GM19452 (cell line): Measurements from ENCODE around the gene DPY19L2.
"Not testable (repeated sequence)": the region's sequence is repeated elsewhere in the genome, so short reads cannot be mapped to it uniquely, and the experiment has no call there.

Source experiments
- ATAC-seq: cut with Tn5 transposase; IDR thresholded peaks from one replicate; pipeline ENCODE4 v1.9.1; 2021; ENCODE audit not compliant: unreplicated experiment

The DPY19L2 gene

GRCh38 chr12:63668800-63669365 lies 590 bp upstream of the DPY19L2 start:
- peak; percentile 57 for ATAC-seq

- not testable (repeated sequence) for ATAC-seq
Measured at GRCh38 chr12:63663005-63663404, 5.3 kb downstream of the DPY19L2 start.

- ATAC-seq: not testable (repeated sequence)
Measured at GRCh38 chr12:63658501-63658900, 9.8 kb downstream of the DPY19L2 start.

GRCh38 chr12:63656407-63656806 lies 11.9 kb downstream of the DPY19L2 start:
- not testable (repeated sequence) for ATAC-seq

GRCh38 chr12:63655543-63656257 lies 12.6 kb downstream of the DPY19L2 start:
- ATAC-seq: not testable (repeated sequence)

- ATAC-seq: not testable (repeated sequence)
Measured at GRCh38 chr12:63654481-63654880, 13.8 kb downstream of the DPY19L2 start.

GRCh38 chr12:63649517-63649916 lies 18.8 kb downstream of the DPY19L2 start:
- not testable (repeated sequence) for ATAC-seq

- not testable (repeated sequence) for ATAC-seq
Measured at GRCh38 chr12:63643381-63644140, 24.7 kb downstream of the DPY19L2 start.

- ATAC-seq: not testable (repeated sequence)
Measured at GRCh38 chr12:63624258-63624657, 44.0 kb downstream of the DPY19L2 start.

- ATAC-seq: not testable (repeated sequence)
Measured at GRCh38 chr12:63615544-63615943, 52.7 kb downstream of the DPY19L2 start.

GRCh38 chr12:63611285-63611684 lies 57.0 kb downstream of the DPY19L2 start:
- not testable (repeated sequence) for ATAC-seq

- ATAC-seq: not testable (repeated sequence)
Measured at GRCh38 chr12:63609281-63609680, 59.0 kb downstream of the DPY19L2 start.

- not testable (repeated sequence) for ATAC-seq
Measured at GRCh38 chr12:63604985-63605384, 63.3 kb downstream of the DPY19L2 start.

- not testable (repeated sequence) for ATAC-seq
Measured at GRCh38 chr12:63594828-63595227, 73.5 kb downstream of the DPY19L2 start.

- not testable (repeated sequence) for ATAC-seq
Measured at GRCh38 chr12:63584426-63584825, 83.9 kb downstream of the DPY19L2 start.

- ATAC-seq: not testable (repeated sequence)
Measured at GRCh38 chr12:63583289-63583688, 85.0 kb downstream of the DPY19L2 start.

- not testable (repeated sequence) for ATAC-seq
Measured at GRCh38 chr12:63577631-63578030, 90.7 kb downstream of the DPY19L2 start.

GRCh38 chr12:63572038-63572437 lies 96.3 kb downstream of the DPY19L2 start:
- ATAC-seq: not testable (repeated sequence)

- not testable (repeated sequence) for ATAC-seq
Measured at GRCh38 chr12:63558445-63558844, 109.8 kb downstream of the DPY19L2 start.

- not testable (repeated sequence) for ATAC-seq
Measured at GRCh38 chr12:63551397-63551796, 116.9 kb downstream of the DPY19L2 start.

GRCh38 chr12:63549034-63549433 lies 119.3 kb downstream of the DPY19L2 start:
- not testable (repeated sequence) for ATAC-seq
